Heart left ventricle (tissue), 13 donors: ENCODE results near the gene CD101.

Source experiments
- CTCF ChIP-seq, 12 donors: fragments of 200-600 bp; sonication (generic) in 4 of 12; IDR thresholded peaks; one replicate each; pipeline versions ENCODE4 v1.5.0 to v1.8.0; 2018 to 2022; ENCODE audit warnings: antibody characterized with exemption in 12 of 12, mild to moderate bottlenecking in 5 of 12
- POLR2A ChIP-seq, 2 donors: fragments of 450-650 bp; IDR thresholded peaks; one replicate each; pipeline ENCODE4 v1.6.1; 2017; ENCODE audit warnings: antibody characterized with exemption in 2 of 2, mild to moderate bottlenecking in 2 of 2, moderate library complexity in 2 of 2
- donor health status: ischemic (EF 13 %, LVEDD 7.1; RV severe dilation, severe dysfunction).
- donor health status: DM: no; HTN: yes; CAD: no.
- donor health status: DM: no; HTN: no; CAD: no.
- donor health status: ischemic (EF 25% LVEDD 6.9; RV normal size, moderate dysfunction).
- donor health status: ischemic (EF 25% LVEDD 5.7; RV mildly dilated, moderate dysfunction).
- donor health status: ischemic (EF 35%, LVEDD 5.7; RV mildly dilated, moderate dysfunction).
- donor health status: nonischemic (EF 11% LVEDD 7.7; RV severe dilation, severe dysfunction).
- donor health status: DM: yes; HTN: yes; CAD: no.
- donor health status: PGD.
- donor health status: ischemic (EF 29% LVEDD 5.4; RV normal size, mild dysfunction).
- donor health status: nonischemic (EF 23%, LVEDD 6.1; RV moderate dilation, normal function).

DNA sequence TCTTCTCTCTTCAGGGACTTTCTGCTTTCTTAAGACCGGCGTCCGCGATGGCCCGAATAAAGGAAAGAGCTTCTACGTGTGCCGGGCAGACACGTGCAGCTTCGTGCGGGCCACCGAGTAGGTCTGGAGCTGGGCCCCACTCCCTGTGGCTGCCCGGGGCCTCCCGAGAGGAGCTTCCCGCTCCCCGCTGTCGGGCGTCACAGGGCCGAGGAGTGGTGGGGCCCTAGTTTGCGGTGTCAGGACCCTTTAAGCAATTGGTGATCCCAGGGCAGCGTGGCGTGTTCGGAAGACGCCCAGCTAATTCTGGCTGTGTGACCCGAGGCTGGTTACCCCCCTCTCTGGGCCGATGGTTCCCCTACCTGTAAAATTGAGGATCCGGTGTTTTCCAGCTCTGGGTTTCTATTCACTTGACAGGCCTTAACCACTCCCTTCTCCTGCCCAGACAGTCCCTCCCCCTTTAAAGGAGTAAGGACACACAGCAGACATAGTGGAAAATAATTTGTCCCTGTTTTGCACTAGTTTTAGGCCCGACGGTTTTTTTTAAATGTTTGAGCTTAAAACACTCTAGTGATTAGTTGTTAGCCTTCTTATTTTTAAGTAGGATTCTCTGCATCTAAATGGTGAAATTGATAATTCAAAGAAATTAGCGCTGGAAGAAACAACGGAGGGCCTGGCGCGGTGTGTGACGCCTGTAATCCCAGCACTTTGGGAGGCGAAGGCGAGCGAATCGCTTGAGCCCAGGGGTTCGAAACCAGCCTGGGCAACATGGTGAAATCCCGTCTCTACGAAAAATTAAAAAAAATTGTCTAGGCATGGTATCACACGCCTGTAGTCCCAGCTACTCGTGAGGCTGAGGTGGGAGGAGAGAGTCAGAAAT is 59.1 kb downstream of the CD101 start:
- no peak for TF ChIP-seq POLR2A (IDR thresholded peaks at IDR 0.05)
- TF ChIP-seq CTCF (IDR thresholded peaks at IDR 0.05) = no peak
